HG02884 (cell line): Measurements from ENCODE around the gene ALOX12.
"Not testable (repeated sequence)": the region's sequence is repeated elsewhere in the genome, so short reads cannot be mapped to it uniquely, and the experiment has no call there.

Experiments
- ATAC-seq: cut with Tn5 transposase; IDR thresholded peaks from one replicate; pipeline ENCODE4 v1.9.1; 2021; ENCODE audit warnings: mild to moderate bottlenecking, moderate library complexity; ENCODE audit not compliant: unreplicated experiment

ALOX12 gene

GRCh38 chr17:7043182-7043496 lies 47.3 kb downstream of the ALOX12 start:
- no peak for ATAC-seq

GRCh38 chr17:7043497-7044198 lies 47.8 kb downstream of the ALOX12 start, which contains the start of gene SLC16A11:
Gene SLC16A11, minus strand, starts transcription at chr17:7044092. Its CDS starts 579 bp downstream, at chr17:7043513.
- no peak for ATAC-seq

- no peak for ATAC-seq
Observed at GRCh38 chr17:7045492-7046126, 49.8 kb downstream of the ALOX12 start.

- ATAC-seq, result no peak
Observed at GRCh38 chr17:7046127-7046724, 50.4 kb downstream of the ALOX12 start.

- ATAC-seq, result not testable (repeated sequence)
Observed at GRCh38 chr17:7046725-7047397, 51.0 kb downstream of the ALOX12 start.

GRCh38 chr17:7047566-7047965 lies 51.7 kb downstream of the ALOX12 start:
- no peak for ATAC-seq

- no peak for ATAC-seq
Observed at GRCh38 chr17:7048968-7049367, 53.1 kb downstream of the ALOX12 start.

- not testable (repeated sequence) for ATAC-seq
Observed at GRCh38 chr17:7050583-7050982, 54.7 kb downstream of the ALOX12 start.

- ATAC-seq, result no peak
Observed at GRCh38 chr17:7056386-7056785, 60.5 kb downstream of the ALOX12 start.

GRCh38 chr17:7058831-7059447 lies 63.1 kb downstream of the ALOX12 start:
- ATAC-seq, result no peak
